OCI-LY1 (cell line): Measurements from ENCODE around the gene PLEKHA6.
"Not testable (repeated sequence)": the region's sequence is repeated elsewhere in the genome, so short reads cannot be mapped to it uniquely, and the experiment has no call there.

ENCODE experiments used
- H2AFZ ChIP-seq: fragments of 200-600 bp; sonication (generic), shearing (Covaris generic); 2 replicates; pipeline ENCODE4 v1.6.0; 2014; ENCODE audit warnings: antibody characterized with exemption, mild to moderate bottlenecking, low read length
- H3F3A ChIP-seq: fragments of 200-600 bp; sonication (generic), shearing (Covaris generic); 2 replicates; pipeline ENCODE4 v1.6.0; 2014; ENCODE audit warnings: mild to moderate bottlenecking, antibody characterized with exemption, low read length, moderate library complexity; ENCODE audit not compliant: insufficient read depth
- H3K27ac ChIP-seq: fragments of 200-600 bp; sonication (generic); 2 replicates; pipeline ENCODE4 v1.5.1; 2014; ENCODE audit warnings: low read length, mixed run types, mild to moderate bottlenecking, low read depth; ENCODE audit not compliant: poor library complexity, severe bottlenecking
- H3K27me3 ChIP-seq: fragments of 200-600 bp; sonication (generic); 2 replicates; pipeline ENCODE4 v1.6.0; 2014; ENCODE audit warnings: antibody characterized with exemption, mild to moderate bottlenecking, low read length, moderate library complexity; ENCODE audit not compliant: insufficient read depth
- H3K36me3 ChIP-seq: fragments of 200-600 bp; sonication (generic); 2 replicates; pipeline ENCODE4 v1.6.1; 2014; ENCODE audit warnings: mild to moderate bottlenecking, antibody characterized with exemption, low read length, moderate library complexity, mixed read lengths; ENCODE audit not compliant: insufficient read depth
- H3K4me1 ChIP-seq: fragments of 200-600 bp; sonication (generic); 2 replicates; pipeline ENCODE4 v1.5.1; 2014; ENCODE audit warnings: mild to moderate bottlenecking, low read length, moderate library complexity; ENCODE audit not compliant: insufficient read depth, severe bottlenecking
- H3K4me2 ChIP-seq: fragments of 200-600 bp; sonication (generic), shearing (Covaris generic); 2 replicates; pipeline ENCODE4 v1.6.1; 2014; ENCODE audit warnings: low read length
- H3K4me3 ChIP-seq: fragments of 200-600 bp; sonication (generic); 2 replicates; pipeline ENCODE4 v1.5.1; 2014; ENCODE audit warnings: low read length, low read depth, mild to moderate bottlenecking, mixed read lengths; ENCODE audit not compliant: poor library complexity, severe bottlenecking
- H3K79me2 ChIP-seq: fragments of 200-600 bp; shearing (Covaris generic); 2 replicates; pipeline ENCODE4 v1.6.1; 2016; ENCODE audit warnings: mixed run types, low read length, mixed read lengths; ENCODE audit not compliant: insufficient read depth
- H3K9ac ChIP-seq: fragments of 200-600 bp; sonication (generic), shearing (Covaris generic); 2 replicates; pipeline ENCODE4 v1.6.1; 2014; ENCODE audit warnings: mild to moderate bottlenecking, low read length, mixed read lengths
- H3K9me2 ChIP-seq: fragments of 200-600 bp; sonication (generic), shearing (Covaris generic); 2 replicates; pipeline ENCODE4 v1.6.1; 2014; ENCODE audit warnings: low read depth, mild to moderate bottlenecking, low read length, mixed read lengths
- H3K9me3 ChIP-seq: fragments of 200-600 bp; shearing (Covaris generic); 2 replicates; pipeline ENCODE4 v1.6.1; 2014; ENCODE audit warnings: low read length, mixed read lengths
- H4K20me1 ChIP-seq: fragments of 200-600 bp; sonication (generic), shearing (Covaris generic); 2 replicates; pipeline ENCODE4 v1.6.0; 2016; ENCODE audit warnings: mild to moderate bottlenecking, low read length; ENCODE audit not compliant: insufficient read depth
- EZH2 ChIP-seq: fragments of 200-600 bp; sonication (generic), shearing (Covaris generic); IDR thresholded peaks from 2 replicates; pipeline ENCODE4 v1.8.0; 2017; ENCODE audit warnings: borderline replicate concordance, mixed run types, mild to moderate bottlenecking, antibody characterized with exemption, low read length, moderate library complexity, mixed read lengths
- TF ChIP-seq, protein P1 (sequence below): fragments of 200-600 bp; sonication (generic), shearing (Covaris generic); IDR thresholded peaks from 2 replicates; pipeline ENCODE4 v1.5.1; 2017; ENCODE audit warnings: mild to moderate bottlenecking, antibody characterized with exemption, low read length, moderate library complexity, mixed read lengths

PLEKHA6 gene

DNA sequence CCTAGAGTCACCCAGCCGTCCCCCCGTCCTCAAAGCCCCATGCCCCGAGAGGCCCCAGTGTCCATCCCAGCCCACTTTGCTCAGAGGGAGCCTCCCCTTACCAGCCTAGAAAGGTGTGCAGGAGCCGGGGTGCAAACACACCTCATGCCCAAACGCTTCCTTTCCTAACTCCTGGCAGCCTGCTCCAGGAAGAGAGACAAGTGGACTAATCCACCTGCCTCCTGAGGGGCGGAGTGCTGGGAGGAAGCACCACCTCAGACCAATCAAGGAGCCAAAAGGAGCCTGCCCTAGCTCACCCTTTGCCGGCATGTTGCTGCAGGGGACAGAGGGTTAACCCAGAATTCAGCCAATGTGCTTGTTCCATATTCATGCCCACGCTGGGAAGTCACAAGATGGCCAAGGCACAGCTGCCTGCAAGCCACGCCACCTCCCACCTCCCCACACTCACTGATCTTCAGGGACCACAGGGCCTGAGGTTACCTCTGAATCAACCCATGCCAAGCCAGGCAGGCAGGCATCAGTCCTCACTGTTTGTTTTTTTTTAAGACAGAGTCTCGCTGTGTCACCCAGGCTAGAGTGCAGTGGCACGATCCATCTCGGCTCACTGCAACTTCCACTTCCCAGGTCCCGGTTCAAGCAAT, 27.8 kb downstream of the PLEKHA6 start:
- H3K9ac ChIP-seq = no peak overlapping the region
- TF ChIP-seq, protein P1, sequence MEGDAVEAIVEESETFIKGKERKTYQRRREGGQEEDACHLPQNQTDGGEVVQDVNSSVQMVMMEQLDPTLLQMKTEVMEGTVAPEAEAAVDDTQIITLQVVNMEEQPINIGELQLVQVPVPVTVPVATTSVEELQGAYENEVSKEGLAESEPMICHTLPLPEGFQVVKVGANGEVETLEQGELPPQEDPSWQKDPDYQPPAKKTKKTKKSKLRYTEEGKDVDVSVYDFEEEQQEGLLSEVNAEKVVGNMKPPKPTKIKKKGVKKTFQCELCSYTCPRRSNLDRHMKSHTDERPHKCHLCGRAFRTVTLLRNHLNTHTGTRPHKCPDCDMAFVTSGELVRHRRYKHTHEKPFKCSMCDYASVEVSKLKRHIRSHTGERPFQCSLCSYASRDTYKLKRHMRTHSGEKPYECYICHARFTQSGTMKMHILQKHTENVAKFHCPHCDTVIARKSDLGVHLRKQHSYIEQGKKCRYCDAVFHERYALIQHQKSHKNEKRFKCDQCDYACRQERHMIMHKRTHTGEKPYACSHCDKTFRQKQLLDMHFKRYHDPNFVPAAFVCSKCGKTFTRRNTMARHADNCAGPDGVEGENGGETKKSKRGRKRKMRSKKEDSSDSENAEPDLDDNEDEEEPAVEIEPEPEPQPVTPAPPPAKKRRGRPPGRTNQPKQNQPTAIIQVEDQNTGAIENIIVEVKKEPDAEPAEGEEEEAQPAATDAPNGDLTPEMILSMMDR = no peak
- no peak for TF ChIP-seq EZH2
- H3K9me2 ChIP-seq = no peaks in the 10 kb centered on the region
- no peaks in the 10 kb centered on the region for H3K36me3 ChIP-seq
- no peak overlapping the region for H2AFZ ChIP-seq
- no peaks in the 10 kb centered on the region for H3K9me3 ChIP-seq
- H3K4me2 ChIP-seq = no peak overlapping the region
- no peaks in the 10 kb centered on the region for H3K79me2 ChIP-seq
- H3K27me3 ChIP-seq = no peaks in the 10 kb centered on the region
- H3F3A ChIP-seq = no peaks in the 10 kb centered on the region
- H4K20me1 ChIP-seq = no peaks in the 10 kb centered on the region
- H3K27ac ChIP-seq = no peak overlapping the region
- H3K4me3 ChIP-seq = no peak overlapping the region
- H3K4me1 ChIP-seq = no peaks in the 10 kb centered on the region

DNA sequence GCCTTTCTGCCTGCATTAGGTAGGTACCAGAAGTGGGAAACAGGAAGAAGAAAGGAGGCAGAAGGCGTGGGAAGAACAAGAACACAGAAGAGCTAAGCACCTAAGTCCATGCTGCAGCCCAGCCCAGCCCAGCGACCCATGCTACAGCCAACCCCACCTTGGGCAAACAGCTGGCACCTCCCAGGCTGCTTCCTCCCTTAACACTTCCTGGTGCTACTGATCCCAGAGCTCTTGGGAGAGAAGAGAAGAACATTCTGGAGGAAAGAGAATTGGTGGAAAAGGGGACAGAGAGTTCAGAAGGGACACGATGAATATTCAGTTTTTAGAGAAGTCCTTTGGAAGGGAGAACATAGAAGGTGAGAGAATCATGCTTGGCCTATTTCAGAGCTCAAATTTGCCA, 28.5 kb downstream of the PLEKHA6 start:
- H3K4me3 ChIP-seq = no peak overlapping the region
- H3K79me2 ChIP-seq = no peaks in the 10 kb centered on the region
- no peaks in the 10 kb centered on the region for H3K36me3 ChIP-seq
- no peaks in the 10 kb centered on the region for H3K27me3 ChIP-seq
- H2AFZ ChIP-seq = no peak overlapping the region
- H4K20me1 ChIP-seq = no peaks in the 10 kb centered on the region
- H3K9me2 ChIP-seq = no peaks in the 10 kb centered on the region
- no peak overlapping the region for H3K27ac ChIP-seq
- H3K4me1 ChIP-seq = no peaks in the 10 kb centered on the region
- H3K9ac ChIP-seq = no peak overlapping the region
- H3K9me3 ChIP-seq = no peaks in the 10 kb centered on the region
- H3K4me2 ChIP-seq = no peak overlapping the region
- no peaks in the 10 kb centered on the region for H3F3A ChIP-seq
- TF ChIP-seq, protein P1 = no peak
- no peak for TF ChIP-seq EZH2

DNA sequence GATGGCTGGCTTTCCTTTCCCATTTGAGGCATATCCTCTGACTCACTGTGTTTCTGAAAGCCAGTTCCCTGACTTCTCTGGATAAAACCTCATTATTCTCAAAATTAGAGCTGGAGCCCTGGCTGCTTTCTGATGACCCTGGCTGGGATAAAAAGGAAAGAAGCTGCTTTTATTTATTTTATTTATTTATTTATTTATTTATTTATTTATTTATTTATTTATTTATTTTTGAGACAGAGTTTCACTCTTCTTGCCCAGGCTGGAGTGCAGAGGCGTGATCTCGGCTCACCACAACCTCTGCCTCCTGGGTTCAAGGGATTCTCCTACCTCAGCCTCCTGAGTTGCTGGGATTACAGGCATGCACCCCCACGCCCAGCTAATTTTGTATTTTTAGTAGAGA, 31.9 kb downstream of the PLEKHA6 start:
- not testable (repeated sequence) for H3K9ac ChIP-seq, H3K9me2 ChIP-seq, H3K4me2 ChIP-seq, H3K27me3 ChIP-seq, H2AFZ ChIP-seq, H4K20me1 ChIP-seq, H3F3A ChIP-seq, H3K4me1 ChIP-seq, H3K4me3 ChIP-seq, H3K27ac ChIP-seq, H3K36me3 ChIP-seq, H3K9me3 ChIP-seq, H3K79me2 ChIP-seq

DNA sequence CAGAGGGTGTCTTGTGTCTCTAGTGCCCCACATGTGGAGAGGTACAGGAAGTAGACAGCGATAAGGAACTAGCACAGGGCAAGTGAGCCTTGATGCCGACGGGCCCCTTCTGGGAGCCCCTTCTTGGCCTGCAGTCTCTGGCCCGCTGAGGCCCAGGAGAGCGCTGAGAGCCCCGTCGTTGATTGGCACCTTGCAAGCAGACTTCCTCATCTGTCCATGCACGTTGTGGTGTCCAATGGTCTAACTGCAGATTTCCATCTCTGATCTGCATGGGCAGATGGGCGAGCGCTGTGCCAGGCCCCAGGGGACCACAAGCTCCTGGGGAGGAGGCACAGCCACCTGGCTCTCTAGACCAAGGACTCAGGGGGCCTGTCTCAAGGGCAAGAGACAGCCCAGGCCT, 32.4 kb downstream of the PLEKHA6 start:
- no peak overlapping the region for H3K9ac ChIP-seq
- no peaks in the 10 kb centered on the region for H3K27me3 ChIP-seq
- H2AFZ ChIP-seq = no peak overlapping the region
- H3K36me3 ChIP-seq = no peaks in the 10 kb centered on the region
- TF ChIP-seq, protein P1 = no peak
- no peak for TF ChIP-seq EZH2
- no peak overlapping the region for H3K4me2 ChIP-seq
- no peaks in the 10 kb centered on the region for H3F3A ChIP-seq
- no peaks in the 10 kb centered on the region for H3K9me3 ChIP-seq
- no peak overlapping the region for H3K27ac ChIP-seq
- no peak overlapping the region for H3K4me3 ChIP-seq
- H3K9me2 ChIP-seq = no peaks in the 10 kb centered on the region
- H3K4me1 ChIP-seq = no peaks in the 10 kb centered on the region
- H3K79me2 ChIP-seq = no peaks in the 10 kb centered on the region
- H4K20me1 ChIP-seq = no peaks in the 10 kb centered on the region
